ENCODE results near the gene PRCP. TPM values are rescaled to one million over a fixed set of nuclear protein-coding genes. Genes with fewer than 3 reads are reported as not detected.

PRCP gene
- total RNA-seq, 1 donor from 2014 or later: 445 TPM

- no peaks in the 10 kb centered on the region for H3K4me1 Mint-ChIP-seq (ENCODE audit: unreplicated experiment)
- peaks cover 2% of the 10 kb centered on the region for H3K27me3 Mint-ChIP-seq (ENCODE audit: unreplicated experiment)
- no peaks in the 10 kb centered on the region for H3K9me3 Mint-ChIP-seq (ENCODE audit: unreplicated experiment)
- H3K4me3 Mint-ChIP-seq (ENCODE audit: unreplicated experiment): no peak overlapping the region
- H3K27ac Mint-ChIP-seq (ENCODE audit: unreplicated experiment): no peak overlapping the region
- no peak for TF ChIP-seq CTCF (IDR thresholded peaks at IDR 0.05; ENCODE audit: unreplicated experiment)
- no peak for DNase-seq (ENCODE audit: low spot score)
- peaks cover 18% of the 10 kb centered on the region for H3K36me3 Mint-ChIP-seq (ENCODE audit: low read depth, unreplicated experiment)
Observed at GRCh38 chr11:82826526-82826925, 73.7 kb downstream of the PRCP start.

- H3K4me1 Mint-ChIP-seq (ENCODE audit: unreplicated experiment): no peaks in the 10 kb centered on the region
- H3K27me3 Mint-ChIP-seq (ENCODE audit: unreplicated experiment): peaks cover 2% of the 10 kb centered on the region
- no peak overlapping the region for H3K4me3 Mint-ChIP-seq (ENCODE audit: unreplicated experiment)
- no peaks in the 10 kb centered on the region for H3K9me3 Mint-ChIP-seq (ENCODE audit: unreplicated experiment)
- TF ChIP-seq CTCF (IDR thresholded peaks at IDR 0.05; ENCODE audit: unreplicated experiment): no peak
- peaks cover 24% of the 10 kb centered on the region for H3K36me3 Mint-ChIP-seq (ENCODE audit: low read depth, unreplicated experiment)
- DNase-seq (ENCODE audit: low spot score): no peak
- no peak overlapping the region for H3K27ac Mint-ChIP-seq (ENCODE audit: unreplicated experiment)
Observed at GRCh38 chr11:82823647-82824619, 76.3 kb downstream of the PRCP start.

- H3K4me3 Mint-ChIP-seq (ENCODE audit: unreplicated experiment): no peak overlapping the region
- H3K27me3 Mint-ChIP-seq (ENCODE audit: unreplicated experiment): no peaks in the 10 kb centered on the region
- peaks cover 8% of the 10 kb centered on the region for H3K4me1 Mint-ChIP-seq (ENCODE audit: unreplicated experiment)
- peak; percentile 11 for TF ChIP-seq CTCF (IDR thresholded peaks at IDR 0.05; ENCODE audit: unreplicated experiment)
- H3K9me3 Mint-ChIP-seq (ENCODE audit: unreplicated experiment): no peaks in the 10 kb centered on the region
- H3K36me3 Mint-ChIP-seq (ENCODE audit: low read depth, unreplicated experiment): peaks cover 9% of the 10 kb centered on the region
- H3K27ac Mint-ChIP-seq (ENCODE audit: unreplicated experiment): no peak overlapping the region
- DNase-seq (ENCODE audit: low spot score): no peak
Observed at GRCh38 chr11:82818409-82819043, 81.7 kb downstream of the PRCP start.

- H3K36me3 Mint-ChIP-seq (ENCODE audit: low read depth, unreplicated experiment): peaks cover 1% of the 10 kb centered on the region
- no peaks in the 10 kb centered on the region for H3K27me3 Mint-ChIP-seq (ENCODE audit: unreplicated experiment)
- H3K9me3 Mint-ChIP-seq (ENCODE audit: unreplicated experiment): no peaks in the 10 kb centered on the region
- H3K27ac Mint-ChIP-seq (ENCODE audit: unreplicated experiment): no peak overlapping the region
- TF ChIP-seq CTCF (IDR thresholded peaks at IDR 0.05; ENCODE audit: unreplicated experiment): no peak
- no peak for DNase-seq (ENCODE audit: low spot score)
- H3K4me3 Mint-ChIP-seq (ENCODE audit: unreplicated experiment): no peak overlapping the region
- H3K4me1 Mint-ChIP-seq (ENCODE audit: unreplicated experiment): peaks cover 8% of the 10 kb centered on the region
Observed at GRCh38 chr11:82815406-82815805, 84.8 kb downstream of the PRCP start.

- H3K36me3 Mint-ChIP-seq (ENCODE audit: low read depth, unreplicated experiment): no peaks in the 10 kb centered on the region
Observed at GRCh38 chr11:82814379-82814778, 85.9 kb downstream of the PRCP start.

More at GRCh38 chr11:82814379-82814778, 85.9 kb downstream of the PRCP start:
- Mint-ChIP-seq H3K4me1 (ENCODE audit: unreplicated experiment) (peaks cover 8% of the 10 kb centered on the region), H3K4me3 (ENCODE audit: unreplicated experiment) (no peak overlapping the region), H3K27me3 (ENCODE audit: unreplicated experiment) (no peaks in the 10 kb centered on the region), H3K9me3 (ENCODE audit: unreplicated experiment) (no peaks in the 10 kb centered on the region), H3K27ac (ENCODE audit: unreplicated experiment) (no peak overlapping the region)
- DNase-seq (ENCODE audit: low spot score): no peak
- no peak for TF ChIP-seq CTCF (IDR thresholded peaks at IDR 0.05; ENCODE audit: unreplicated experiment)
